DND-41 (cell line): Measurements from ENCODE around the gene METTL26.

Experiments used
- ATAC-seq: fragments of 200-7000 bp; cut with Tn5 transposase; 3 replicates; pipeline ENCODE4 v1.9.1; 2021; ENCODE audit warnings: low read depth; ENCODE audit not compliant: insufficient read depth
- DNase-seq: peaks from one replicate; pipeline ENCODE4 v3.0.0-alpha.2; 2020
- H2AFZ ChIP-seq: 2 replicates; pipeline ENCODE4 v1.6.0; 2012; ENCODE audit warnings: low read depth, low read length
- H3K27ac ChIP-seq: 2 replicates; pipeline ENCODE4 v1.5.1; 2012; ENCODE audit warnings: low read length, inconsistent platforms
- H3K27me3 ChIP-seq: fragments of 200-600 bp; sonication (generic); 2 replicates; pipeline ENCODE4 v1.6.0; 2012; ENCODE audit warnings: low read length, mild to moderate bottlenecking, inconsistent platforms; ENCODE audit not compliant: insufficient read depth, poor library complexity
- H3K36me3 ChIP-seq: 2 replicates; pipeline ENCODE4 v1.5.1; 2012; ENCODE audit warnings: low read length, inconsistent platforms; ENCODE audit not compliant: insufficient read depth
- H3K4me1 ChIP-seq: 2 replicates; pipeline ENCODE4 v1.5.1; 2012; ENCODE audit warnings: mild to moderate bottlenecking, low read length; ENCODE audit not compliant: insufficient read depth
- H3K4me2 ChIP-seq: 2 replicates; pipeline ENCODE4 v1.6.0; 2012; ENCODE audit warnings: mild to moderate bottlenecking, moderate library complexity, low read length, inconsistent platforms; ENCODE audit not compliant: insufficient read depth
- H3K4me3 ChIP-seq, 2 experiments: fragments of 200-600 bp in 1 of 2; shearing (Covaris generic) in 1 of 2; 2 replicates each; pipeline ENCODE4 v1.5.1; 2012 to 2016; ENCODE audit warnings: inconsistent platforms in 2 of 2, low read length in 2 of 2, mild to moderate bottlenecking in 2 of 2, low read depth in 1 of 2, moderate library complexity in 1 of 2
- H3K79me2 ChIP-seq: 2 replicates; pipeline ENCODE4 v1.6.0; 2012; ENCODE audit warnings: low read length, inconsistent platforms; ENCODE audit not compliant: insufficient read depth
- H3K9ac ChIP-seq: 2 replicates; pipeline ENCODE4 v1.6.0; 2012; ENCODE audit warnings: low read depth, mild to moderate bottlenecking, inconsistent platforms, low read length, moderate library complexity
- H3K9me3 ChIP-seq: 2 replicates; pipeline ENCODE4 v1.5.1; 2012; ENCODE audit warnings: low read length, moderate library complexity, mild to moderate bottlenecking, inconsistent platforms; ENCODE audit not compliant: insufficient read depth, severe bottlenecking
- H4K20me1 ChIP-seq: 2 replicates; pipeline ENCODE4 v1.6.0; 2012; ENCODE audit warnings: low read length; ENCODE audit not compliant: insufficient read depth
- CTCF ChIP-seq: IDR thresholded peaks from 2 replicates; pipeline ENCODE4 v1.5.1; 2012; ENCODE audit warnings: borderline replicate concordance, low read length, moderate library complexity, mild to moderate bottlenecking; ENCODE audit not compliant: poor library complexity, severe bottlenecking; ENCODE audit errors: extremely low read depth
- EZH2 ChIP-seq: IDR thresholded peaks from 3 replicates; pipeline ENCODE4 v1.6.1; 2012; ENCODE audit warnings: borderline replicate concordance, low read depth, mild to moderate bottlenecking, moderate library complexity, low read length, inconsistent platforms; ENCODE audit not compliant: severe bottlenecking

The METTL26 gene

DNA sequence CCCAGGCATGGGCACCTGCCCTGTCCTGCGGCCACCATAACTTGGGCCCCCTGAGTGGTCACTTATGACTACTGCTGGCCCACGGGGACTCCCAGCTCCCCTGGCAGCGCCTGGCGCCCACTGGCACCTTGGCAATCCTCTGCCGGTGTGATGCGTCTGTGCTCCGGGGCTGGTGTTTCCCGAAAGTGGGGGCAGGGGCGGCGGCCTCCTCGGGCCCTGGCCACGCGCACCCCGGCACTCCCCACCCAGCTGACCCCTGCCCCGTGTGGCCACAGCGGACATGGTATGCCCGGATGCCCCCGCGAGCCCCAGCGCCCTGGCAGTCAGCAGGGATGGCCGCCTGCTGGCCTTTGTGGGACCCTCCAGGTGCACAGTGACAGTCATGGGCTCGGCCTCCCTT is 21.4 kb upstream of the METTL26 start:
- H3K36me3 ChIP-seq: peaks cover 87% of the 10 kb centered on the region
- ATAC-seq (no peak), DNase-seq (no peak)
- TF ChIP-seq CTCF: no peak
- no peak for TF ChIP-seq EZH2
- H3K4me2 ChIP-seq: no peak overlapping the region
- H3K27ac ChIP-seq: no peak overlapping the region
- H3K9ac ChIP-seq: no peak overlapping the region
- no peak overlapping the region for H2AFZ ChIP-seq
- H3K4me1 ChIP-seq: no peaks in the 10 kb centered on the region
- no peaks in the 10 kb centered on the region for H3K79me2 ChIP-seq
- H3K9me3 ChIP-seq: no peaks in the 10 kb centered on the region
- H3K4me3 ChIP-seq: no peak overlapping the region
- H4K20me1 ChIP-seq: peaks cover 23% of the 10 kb centered on the region
- H3K27me3 ChIP-seq: no peaks in the 10 kb centered on the region

GRCh38 chr16:654034-654433 is 17.9 kb upstream of the METTL26 start:
- H3K9ac ChIP-seq: no peak overlapping the region
- peaks cover 15% of the 10 kb centered on the region for H3K4me1 ChIP-seq
- no peaks in the 10 kb centered on the region for H3K27me3 ChIP-seq
- no peaks in the 10 kb centered on the region for H3K9me3 ChIP-seq
- ATAC-seq: no peak
- H3K36me3 ChIP-seq: peaks cover 81% of the 10 kb centered on the region
- peaks cover 18% of the 10 kb centered on the region for H3K79me2 ChIP-seq
- H2AFZ ChIP-seq: no peak overlapping the region
- H3K4me3 ChIP-seq: no peak overlapping the region
- no peak overlapping the region for H3K4me2 ChIP-seq
- no peak for DNase-seq
- H3K27ac ChIP-seq: no peak overlapping the region
- H4K20me1 ChIP-seq: peaks cover 8% of the 10 kb centered on the region
- no peak for TF ChIP-seq EZH2

GRCh38 chr16:652454-653305 is 16.6 kb upstream of the METTL26 start:
- Histone ChIP-seq H3K27ac (no peak overlapping the region), H3K79me2 (peaks cover 32% of the 10 kb centered on the region), H3K4me3 (no peak overlapping the region), H2AFZ (no peak overlapping the region), H3K9me3 (no peaks in the 10 kb centered on the region), H3K9ac (no peak overlapping the region), H4K20me1 (0 out of 2 replicates have a peak, but pooled peaks cover under 1% of the 10 kb centered on the region), H3K4me2 (no peak overlapping the region), H3K36me3 (peaks cover 68% of the 10 kb centered on the region), H3K27me3 (no peaks in the 10 kb centered on the region), H3K4me1 (peaks cover 24% of the 10 kb centered on the region)
- no peak for DNase-seq
- TF ChIP-seq EZH2 (no peak), CTCF (no peak)
- ATAC-seq: no peak

GRCh38 chr16:651844-652243 is 15.7 kb upstream of the METTL26 start:
- no peaks in the 10 kb centered on the region for H3K27me3 ChIP-seq
- H3K4me2 ChIP-seq: no peak overlapping the region
- H2AFZ ChIP-seq: no peak overlapping the region
- no peak for DNase-seq
- no peak overlapping the region for H3K27ac ChIP-seq
- no peaks in the 10 kb centered on the region for H3K9me3 ChIP-seq
- H3K4me3 ChIP-seq: no peak overlapping the region
- TF ChIP-seq EZH2 (no peak), CTCF (no peak)
- 0 out of 2 replicates have a peak, but pooled peaks cover 3% of the 10 kb centered on the region for H4K20me1 ChIP-seq
- H3K9ac ChIP-seq: no peak overlapping the region
- ATAC-seq: no peak
- peaks cover 60% of the 10 kb centered on the region for H3K36me3 ChIP-seq
- H3K4me1 ChIP-seq: peaks cover 29% of the 10 kb centered on the region
- peaks cover 38% of the 10 kb centered on the region for H3K79me2 ChIP-seq
